Bone marrow (tissue), 2 donors: ENCODE results near the gene ARHGAP24.

Experiments
- DNase-seq, 2 donors: peaks; one replicate each; lab custom pipeline; 2025; lab: John Stamatoyannopoulos, UW

The ARHGAP24 gene

GRCh38 chr4:85474818-85475630 is at the start of gene ARHGAP24:
Gene ARHGAP24, plus strand, starts transcription at chr4:85475150.
- peak in 1 of 2 donors; percentile 66 for DNase-seq

GRCh38 chr4:85426366-85426765 is 48.6 kb upstream of the ARHGAP24 start:
- DNase-seq, result no peak

GRCh38 chr4:85427123-85427522 is 47.8 kb upstream of the ARHGAP24 start:
- DNase-seq, result no peak

- no peak for DNase-seq
Measured at GRCh38 chr4:85430226-85430625, 44.7 kb upstream of the ARHGAP24 start.

- no peak for DNase-seq
Measured at GRCh38 chr4:85430697-85431096, 44.3 kb upstream of the ARHGAP24 start.

GRCh38 chr4:85431156-85431555 is 43.8 kb upstream of the ARHGAP24 start:
- DNase-seq, result no peak

GRCh38 chr4:85431881-85432485 is 43.0 kb upstream of the ARHGAP24 start:
- DNase-seq, result no peak

- DNase-seq, result no peak
Measured at GRCh38 chr4:85445050-85445639, 29.8 kb upstream of the ARHGAP24 start.

GRCh38 chr4:85446141-85446861 is 28.6 kb upstream of the ARHGAP24 start:
- DNase-seq, result no peak

GRCh38 chr4:85448906-85449890 is 25.8 kb upstream of the ARHGAP24 start:
- DNase-seq, result no peak

GRCh38 chr4:85452058-85452731 is 22.8 kb upstream of the ARHGAP24 start:
- DNase-seq, result no peak

- no peak for DNase-seq
Measured at GRCh38 chr4:85455942-85456341, 19.0 kb upstream of the ARHGAP24 start.

GRCh38 chr4:85457752-85458467 is 17.0 kb upstream of the ARHGAP24 start:
- no peak for DNase-seq

GRCh38 chr4:85459736-85460135 is 15.2 kb upstream of the ARHGAP24 start:
- no peak for DNase-seq

GRCh38 chr4:85474356-85474755 is 594 bp upstream of the ARHGAP24 start:
- DNase-seq, result no peak

GRCh38 chr4:85475631-85476233 is 782 bp downstream of the ARHGAP24 start:
- DNase-seq, result no peak

GRCh38 chr4:85476381-85476780 is 1.4 kb downstream of the ARHGAP24 start:
- no peak for DNase-seq

GRCh38 chr4:85477534-85477933 is 2.6 kb downstream of the ARHGAP24 start:
- no peak for DNase-seq

GRCh38 chr4:85478576-85478975 is 3.6 kb downstream of the ARHGAP24 start:
- DNase-seq, result no peak
